Parathyroid adenoma (tissue), 2 donors: Measurements from ENCODE around the gene PDGFB.

Experiments
- H2AFZ ChIP-seq: fragments of 300-600 bp; sonication (generic); one replicate; pipeline ENCODE4 v1.7.0; 2017; ENCODE audit warnings: antibody characterized with exemption, mild to moderate bottlenecking
- H3K27ac ChIP-seq: fragments of 300-600 bp; sonication (generic); one replicate; pipeline ENCODE4 v1.7.0; 2017
- H3K27me3 ChIP-seq: fragments of 300-600 bp; sonication (generic); one replicate; pipeline ENCODE4 v1.7.0; 2017; ENCODE audit warnings: low read length; ENCODE audit not compliant: control insufficient read depth, insufficient read depth
- H3K36me3 ChIP-seq: fragments of 300-600 bp; sonication (generic); one replicate; pipeline ENCODE4 v1.7.0; 2017; ENCODE audit warnings: low read length; ENCODE audit not compliant: control insufficient read depth, insufficient read depth
- H3K4me1 ChIP-seq: fragments of 300-600 bp; sonication (generic); one replicate; pipeline ENCODE4 v1.7.0; 2017; ENCODE audit warnings: control low read depth
- H3K4me2 ChIP-seq: fragments of 300-600 bp; sonication (generic); one replicate; pipeline ENCODE4 v1.7.0; 2017; ENCODE audit warnings: low read length
- H3K4me3 ChIP-seq: fragments of 300-600 bp; sonication (generic); one replicate; pipeline ENCODE4 v1.7.0; 2017; ENCODE audit warnings: low read depth, low read length
- H3K79me2 ChIP-seq: fragments of 300-600 bp; sonication (generic); one replicate; pipeline ENCODE4 v1.7.0; 2017; ENCODE audit warnings: control low read depth
- H3K9ac ChIP-seq: fragments of 300-600 bp; sonication (generic); one replicate; pipeline ENCODE4 v1.7.0; 2017; ENCODE audit warnings: mild to moderate bottlenecking
- H3K9me3 ChIP-seq: fragments of 300-600 bp; sonication (generic); one replicate; pipeline ENCODE4 v1.7.0; 2017; ENCODE audit warnings: low read length; ENCODE audit not compliant: control insufficient read depth
- TF ChIP-seq, protein P1 (sequence below): fragments of 300-600 bp; sonication (generic); IDR thresholded peaks from one replicate; pipeline ENCODE4 v1.7.0; 2017; ENCODE audit warnings: antibody characterized with exemption, mild to moderate bottlenecking
- donor health status: primary hyperparathyroidism.

The PDGFB gene

DNA sequence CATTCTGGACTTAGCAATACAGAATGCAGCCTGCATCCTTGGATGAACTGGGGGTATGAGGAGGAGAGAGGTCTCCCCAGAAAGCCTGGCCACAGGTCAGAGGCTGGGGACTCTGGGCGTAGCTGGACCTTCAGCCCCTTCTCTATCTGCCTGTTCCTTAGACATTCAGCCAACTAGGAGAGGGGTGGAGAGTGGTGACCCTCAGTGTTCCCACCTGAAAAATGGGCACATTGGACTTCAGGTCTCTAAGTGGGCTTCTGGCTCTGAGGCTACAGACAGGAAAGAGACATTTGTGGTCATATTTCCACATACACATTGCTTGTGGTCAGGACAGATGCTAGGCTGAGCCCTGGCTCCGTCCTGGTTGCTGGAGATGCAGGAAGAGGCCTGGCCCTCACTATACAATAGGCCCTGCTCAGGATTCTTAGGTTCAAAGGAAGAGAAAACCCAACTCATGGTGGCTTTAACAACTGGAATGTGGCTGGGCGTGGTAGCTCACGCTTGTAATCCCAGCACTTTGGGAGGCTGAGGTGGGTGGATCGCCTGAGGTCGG lies 62.2 kb downstream of the PDGFB start:
- no peak overlapping the region for H3K4me2 ChIP-seq
- no peak overlapping the region for H2AFZ ChIP-seq
- H3K79me2 ChIP-seq = no peaks in the 10 kb centered on the region
- H3K36me3 ChIP-seq = no peaks in the 10 kb centered on the region
- no peak overlapping the region for H3K27ac ChIP-seq
- H3K4me1 ChIP-seq = no peaks in the 10 kb centered on the region
- H3K27me3 ChIP-seq = no peaks in the 10 kb centered on the region
- no peak overlapping the region for H3K4me3 ChIP-seq
- TF ChIP-seq, protein P1, sequence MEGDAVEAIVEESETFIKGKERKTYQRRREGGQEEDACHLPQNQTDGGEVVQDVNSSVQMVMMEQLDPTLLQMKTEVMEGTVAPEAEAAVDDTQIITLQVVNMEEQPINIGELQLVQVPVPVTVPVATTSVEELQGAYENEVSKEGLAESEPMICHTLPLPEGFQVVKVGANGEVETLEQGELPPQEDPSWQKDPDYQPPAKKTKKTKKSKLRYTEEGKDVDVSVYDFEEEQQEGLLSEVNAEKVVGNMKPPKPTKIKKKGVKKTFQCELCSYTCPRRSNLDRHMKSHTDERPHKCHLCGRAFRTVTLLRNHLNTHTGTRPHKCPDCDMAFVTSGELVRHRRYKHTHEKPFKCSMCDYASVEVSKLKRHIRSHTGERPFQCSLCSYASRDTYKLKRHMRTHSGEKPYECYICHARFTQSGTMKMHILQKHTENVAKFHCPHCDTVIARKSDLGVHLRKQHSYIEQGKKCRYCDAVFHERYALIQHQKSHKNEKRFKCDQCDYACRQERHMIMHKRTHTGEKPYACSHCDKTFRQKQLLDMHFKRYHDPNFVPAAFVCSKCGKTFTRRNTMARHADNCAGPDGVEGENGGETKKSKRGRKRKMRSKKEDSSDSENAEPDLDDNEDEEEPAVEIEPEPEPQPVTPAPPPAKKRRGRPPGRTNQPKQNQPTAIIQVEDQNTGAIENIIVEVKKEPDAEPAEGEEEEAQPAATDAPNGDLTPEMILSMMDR = no peak
- no peak overlapping the region for H3K9ac ChIP-seq
- H3K9me3 ChIP-seq = no peaks in the 10 kb centered on the region

DNA sequence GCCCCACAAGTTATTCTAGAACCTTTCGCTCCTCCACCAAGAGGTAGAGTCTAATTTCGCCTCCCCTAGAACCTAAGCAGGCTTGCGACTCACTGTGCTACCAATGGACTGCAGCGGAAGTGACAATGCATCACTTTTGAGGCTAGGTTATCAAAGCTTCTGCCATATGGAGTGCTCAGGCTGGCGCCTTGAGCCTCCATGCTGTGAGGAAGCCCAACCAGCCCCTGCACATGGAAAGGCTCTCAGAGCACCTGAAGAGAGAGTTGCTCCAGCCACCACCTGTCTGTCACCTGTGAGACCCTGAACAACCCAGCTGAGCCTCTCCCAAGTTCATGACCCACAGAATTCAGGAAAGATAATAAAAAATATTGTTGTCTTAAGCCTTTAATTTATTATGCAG lies 63.0 kb downstream of the PDGFB start:
- Histone ChIP-seq H3K4me3 (no peak overlapping the region), H3K27me3 (no peaks in the 10 kb centered on the region), H3K79me2 (no peaks in the 10 kb centered on the region), H3K4me1 (no peaks in the 10 kb centered on the region), H3K9me3 (no peaks in the 10 kb centered on the region), H2AFZ (no peak overlapping the region), H3K36me3 (no peaks in the 10 kb centered on the region), H3K27ac (no peak overlapping the region), H3K9ac (no peak overlapping the region), H3K4me2 (no peak overlapping the region)
- TF ChIP-seq, protein P1 = no peak

DNA sequence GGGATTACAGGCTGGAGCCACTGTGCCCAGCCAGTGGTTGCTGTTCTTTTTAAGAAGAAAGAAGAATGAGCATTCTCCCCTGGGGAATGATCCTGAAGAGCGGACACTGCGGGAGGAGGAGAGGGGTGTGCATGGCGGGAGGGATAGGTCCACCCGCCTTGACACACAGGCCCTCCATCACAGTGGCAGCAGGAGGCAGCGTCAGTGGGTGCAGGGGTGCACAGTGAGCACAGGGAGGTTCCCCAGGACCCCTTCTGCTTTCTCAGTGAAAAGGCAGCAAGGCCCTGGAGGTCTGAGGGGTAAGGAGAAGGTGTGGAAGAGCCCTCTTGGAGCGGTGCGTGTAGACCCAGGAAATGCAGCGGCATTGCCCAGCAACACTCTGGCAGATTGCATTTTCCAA lies 63.4 kb downstream of the PDGFB start:
- Histone ChIP-seq H3K4me2 (no peak overlapping the region), H3K9me3 (no peaks in the 10 kb centered on the region), H3K4me3 (no peak overlapping the region), H3K79me2 (no peaks in the 10 kb centered on the region), H3K36me3 (no peaks in the 10 kb centered on the region), H3K9ac (no peak overlapping the region), H3K4me1 (no peaks in the 10 kb centered on the region), H3K27me3 (no peaks in the 10 kb centered on the region), H3K27ac (no peak overlapping the region), H2AFZ (no peak overlapping the region)
- TF ChIP-seq, protein P1 = no peak

DNA sequence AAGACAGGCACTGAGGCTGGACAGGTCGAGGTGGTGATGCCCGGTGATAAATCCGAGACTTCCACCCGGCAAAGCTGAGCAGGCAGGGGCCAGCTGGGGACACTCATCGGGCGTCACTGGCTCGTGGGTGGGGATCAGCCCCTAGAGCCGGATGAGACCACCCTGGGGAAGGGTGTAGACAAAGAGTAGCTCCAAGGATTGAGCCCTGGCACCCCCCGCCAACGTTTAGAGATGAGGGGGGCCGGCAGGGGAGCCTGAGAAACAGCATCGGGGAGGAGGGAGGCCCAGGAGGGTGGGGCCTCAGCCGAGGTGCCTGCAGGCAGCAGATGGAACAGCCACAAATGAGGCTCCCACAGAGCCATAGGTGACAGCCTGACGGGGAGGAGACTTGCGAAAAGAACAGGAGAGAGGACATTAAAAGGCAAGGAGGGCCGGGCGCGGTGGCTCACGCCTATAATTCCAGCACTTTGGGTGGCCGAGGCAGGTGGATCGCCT lies 64.9 kb downstream of the PDGFB start:
- Histone ChIP-seq H3K4me1 (no peaks in the 10 kb centered on the region), H3K36me3 (no peaks in the 10 kb centered on the region), H3K27me3 (no peaks in the 10 kb centered on the region), H3K79me2 (no peaks in the 10 kb centered on the region), H2AFZ (no peak overlapping the region), H3K9me3 (no peaks in the 10 kb centered on the region), H3K9ac (no peak overlapping the region), H3K27ac (no peak overlapping the region), H3K4me3 (no peak overlapping the region), H3K4me2 (no peak overlapping the region)
- TF ChIP-seq, protein P1 = no peak

DNA sequence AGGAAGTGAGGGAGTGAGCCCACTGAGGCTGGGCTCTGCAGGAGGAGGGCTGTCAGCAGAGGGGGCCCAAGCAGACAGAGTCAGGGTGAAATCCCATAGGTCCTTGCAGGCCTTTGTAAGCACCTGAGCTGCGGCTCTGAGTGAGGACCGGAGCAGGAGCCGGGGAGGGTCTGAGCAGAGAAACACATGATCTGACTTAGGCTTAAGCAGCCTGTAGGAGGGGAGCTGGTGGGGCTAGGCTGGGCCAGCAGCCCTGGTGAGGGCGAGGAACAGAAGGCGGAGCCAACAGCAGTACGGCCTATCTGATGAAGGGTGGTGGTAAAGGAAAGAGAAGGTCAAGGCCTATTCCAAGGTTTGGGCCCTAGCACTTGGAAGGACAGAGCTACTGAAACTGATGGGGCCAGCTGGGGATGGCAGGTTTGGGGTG lies 65.4 kb downstream of the PDGFB start:
- Histone ChIP-seq H3K79me2 (no peaks in the 10 kb centered on the region), H3K27me3 (no peaks in the 10 kb centered on the region), H2AFZ (no peak overlapping the region), H3K36me3 (no peaks in the 10 kb centered on the region), H3K4me1 (no peaks in the 10 kb centered on the region), H3K9me3 (no peaks in the 10 kb centered on the region), H3K4me2 (no peak overlapping the region), H3K4me3 (no peak overlapping the region), H3K9ac (no peak overlapping the region), H3K27ac (no peak overlapping the region)
- TF ChIP-seq, protein P1 = no peak
